Amniotic epithelial cell (primary cell): ENCODE measurements around the gene CYP20A1.
"Not testable (repeated sequence)": the region's sequence is repeated elsewhere in the genome, so short reads cannot be mapped to it uniquely, and the experiment has no call there.

Experiments
- DNase-seq: peaks from one replicate; pipeline ENCODE4 v3.0.0-alpha.2; 2010; ENCODE audit warnings: low read depth

The CYP20A1 gene, protein sequence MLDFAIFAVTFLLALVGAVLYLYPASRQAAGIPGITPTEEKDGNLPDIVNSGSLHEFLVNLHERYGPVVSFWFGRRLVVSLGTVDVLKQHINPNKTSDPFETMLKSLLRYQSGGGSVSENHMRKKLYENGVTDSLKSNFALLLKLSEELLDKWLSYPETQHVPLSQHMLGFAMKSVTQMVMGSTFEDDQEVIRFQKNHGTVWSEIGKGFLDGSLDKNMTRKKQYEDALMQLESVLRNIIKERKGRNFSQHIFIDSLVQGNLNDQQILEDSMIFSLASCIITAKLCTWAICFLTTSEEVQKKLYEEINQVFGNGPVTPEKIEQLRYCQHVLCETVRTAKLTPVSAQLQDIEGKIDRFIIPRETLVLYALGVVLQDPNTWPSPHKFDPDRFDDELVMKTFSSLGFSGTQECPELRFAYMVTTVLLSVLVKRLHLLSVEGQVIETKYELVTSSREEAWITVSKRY

DNA sequence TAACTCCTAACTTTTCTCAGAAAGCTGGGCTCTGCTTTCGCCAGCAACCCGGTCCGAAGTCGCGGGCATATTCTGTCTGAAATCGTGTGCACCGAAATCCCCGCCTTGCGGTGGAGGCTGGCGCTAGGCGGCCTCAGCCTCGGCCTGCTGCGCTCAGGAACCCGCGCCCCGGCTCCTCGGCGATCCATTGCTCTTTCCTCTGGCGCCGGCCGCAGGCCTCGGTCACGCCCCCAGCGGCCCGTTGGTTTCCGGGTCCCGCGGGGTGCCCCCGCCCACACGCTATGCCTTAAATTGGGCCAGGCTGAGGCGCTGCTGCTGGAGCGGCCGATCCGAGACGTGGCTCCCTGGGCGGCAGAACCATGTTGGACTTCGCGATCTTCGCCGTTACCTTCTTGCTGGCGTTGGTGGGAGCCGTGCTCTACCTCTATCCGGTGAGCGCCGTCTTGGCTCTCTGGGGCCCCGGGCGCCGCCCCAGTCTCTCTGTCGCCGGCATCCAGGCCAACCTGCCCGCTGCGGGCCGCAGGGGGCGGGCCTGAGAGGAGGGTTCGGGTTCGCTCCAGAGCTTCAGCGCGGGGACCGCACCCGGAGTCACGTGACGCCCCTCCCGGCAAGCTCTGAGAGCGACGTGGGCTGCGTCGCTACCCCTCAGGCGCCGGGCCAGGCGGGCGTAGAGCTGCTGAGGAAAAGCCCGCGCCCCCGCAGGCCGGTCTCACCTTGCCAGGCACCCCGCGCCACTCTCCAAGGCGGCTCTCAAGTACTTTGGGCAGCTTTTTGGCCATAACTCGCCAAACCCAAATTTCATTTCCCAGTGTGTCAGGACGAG is at the start of gene CYP20A1:
Gene CYP20A1 (plus strand): TSS at position 315 of the 823 bp plus-strand sequence. CDS start 45 bp downstream, at position 360.
- peak; percentile 95 for DNase-seq

DNA sequence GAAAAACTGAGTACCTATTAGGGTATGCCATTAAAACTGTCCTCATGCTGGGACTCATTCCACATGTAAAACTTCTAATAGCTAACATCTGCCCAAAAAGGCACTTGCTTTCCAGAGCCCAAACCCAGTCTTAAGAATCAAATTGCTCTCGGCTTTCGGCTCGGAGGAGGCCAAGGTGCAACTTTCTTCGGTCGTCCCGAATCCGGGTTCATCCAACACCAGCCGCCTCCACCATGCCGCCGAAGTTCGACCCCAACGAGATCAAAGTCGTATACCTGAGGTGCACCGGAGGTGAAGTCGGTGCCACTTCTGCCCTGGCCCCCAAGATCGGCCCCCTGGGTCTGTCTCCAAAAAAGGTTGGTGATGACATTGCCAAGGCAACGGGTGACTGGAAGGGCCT is 48.3 kb upstream of the CYP20A1 start:
- DNase-seq = not testable (repeated sequence)

DNA sequence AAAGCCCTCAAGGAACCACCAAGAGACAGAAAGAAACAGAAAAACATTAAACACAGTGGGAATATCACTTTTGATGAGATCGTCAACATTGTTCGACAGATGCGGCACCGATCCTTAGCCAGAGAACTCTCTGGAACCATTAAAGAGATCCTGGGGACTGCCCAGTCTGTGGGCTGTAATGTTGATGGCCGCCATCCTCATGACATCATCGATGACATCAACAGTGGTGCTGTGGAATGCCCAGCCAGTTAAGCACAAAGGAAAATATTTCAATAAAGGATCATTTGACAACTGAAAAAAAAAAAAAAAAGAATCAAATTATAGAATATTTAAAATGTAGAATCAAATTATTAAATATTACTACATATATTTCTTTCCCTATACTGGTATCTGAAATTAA is 47.8 kb upstream of the CYP20A1 start:
- not testable (repeated sequence) for DNase-seq

DNA sequence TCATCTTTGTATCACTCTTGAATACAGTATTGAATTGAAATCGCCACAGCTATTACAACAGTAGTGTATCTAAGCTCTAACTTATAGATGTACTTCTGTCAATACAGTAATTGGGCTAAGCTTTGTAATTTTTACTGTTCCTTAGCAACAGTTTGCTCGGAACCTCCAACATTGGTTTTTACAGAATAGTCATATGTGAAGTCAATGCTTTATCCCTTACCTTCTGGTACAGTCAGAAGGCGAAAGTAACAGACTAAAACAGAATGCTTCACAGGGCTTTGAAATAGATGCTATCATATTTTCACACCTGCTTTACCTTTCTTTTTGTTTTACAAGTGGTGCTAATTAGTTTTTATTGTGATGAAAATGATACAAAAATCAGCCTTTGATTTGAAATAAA is 46.9 kb upstream of the CYP20A1 start:
- DNase-seq = no peak

DNA sequence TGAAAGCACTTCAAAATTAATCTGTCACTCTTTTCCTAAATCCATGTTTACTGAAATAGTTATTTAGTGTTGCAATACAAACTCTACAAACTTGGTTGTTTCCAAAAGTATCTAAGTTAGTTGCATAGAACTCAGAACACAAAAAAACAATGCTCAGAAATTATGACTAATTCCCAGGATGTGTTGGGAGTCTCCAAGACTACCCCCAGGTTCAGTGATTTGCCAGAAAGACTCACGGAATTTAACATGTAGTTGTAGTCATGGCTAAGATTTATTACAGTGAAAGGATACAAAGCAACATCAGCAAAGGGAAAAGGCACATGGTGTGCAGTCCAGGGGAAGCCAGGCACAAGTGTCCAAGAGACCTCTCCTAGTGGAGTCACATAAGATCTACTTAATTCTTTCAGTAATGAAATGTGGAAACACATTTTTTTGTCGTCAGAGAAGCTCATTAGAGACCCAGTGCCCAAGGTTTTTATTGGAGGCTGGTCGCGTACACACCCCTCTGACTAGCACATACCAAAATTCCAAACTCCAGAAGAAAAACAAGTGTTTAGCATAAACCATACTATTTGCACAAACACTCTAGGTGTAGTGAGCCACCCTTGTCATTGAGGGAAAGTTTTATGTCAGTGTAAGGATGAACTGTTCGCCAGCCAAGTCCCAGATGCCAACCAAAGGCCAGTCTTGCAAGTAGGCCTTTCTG is 43.3 kb upstream of the CYP20A1 start:
- peak; percentile 61 for DNase-seq

DNA sequence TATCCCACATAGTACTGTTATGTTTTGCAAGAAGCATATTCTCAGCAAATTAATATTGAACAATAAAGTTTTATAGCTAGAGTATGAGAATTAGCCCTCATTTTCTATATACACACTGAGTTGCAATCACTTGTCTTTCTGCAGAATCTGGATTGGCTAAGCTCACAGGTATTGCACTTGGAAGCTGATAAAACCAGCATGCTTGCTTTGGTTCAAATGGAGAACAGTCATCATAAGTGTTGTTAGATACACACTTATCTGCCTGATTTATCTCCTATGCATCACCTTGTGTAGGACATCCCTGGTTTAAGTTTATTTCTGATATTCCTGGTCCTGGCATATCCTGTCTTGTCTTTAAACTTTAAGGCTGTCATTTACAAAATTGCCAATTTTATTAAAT is 38.0 kb upstream of the CYP20A1 start:
- DNase-seq = no peak

DNA sequence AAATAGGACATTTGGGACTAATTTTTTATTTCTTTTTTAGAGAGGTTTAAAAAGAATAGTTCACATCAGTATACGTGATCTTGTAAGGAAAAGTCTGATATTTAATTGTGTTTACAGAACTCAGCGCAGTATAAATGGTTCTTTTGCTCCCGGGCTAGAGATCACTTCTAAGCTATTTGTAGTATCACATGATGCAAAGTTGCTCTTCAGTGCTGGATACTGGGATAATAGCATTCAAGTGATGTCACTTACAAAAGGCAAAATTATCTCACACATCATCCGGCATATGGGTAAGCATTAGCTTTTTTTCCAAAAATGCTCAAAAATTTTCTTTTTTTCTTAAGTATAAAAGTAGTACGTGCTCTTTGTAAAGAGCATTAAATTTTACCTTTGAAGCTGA is 37.4 kb upstream of the CYP20A1 start:
- no peak for DNase-seq

DNA sequence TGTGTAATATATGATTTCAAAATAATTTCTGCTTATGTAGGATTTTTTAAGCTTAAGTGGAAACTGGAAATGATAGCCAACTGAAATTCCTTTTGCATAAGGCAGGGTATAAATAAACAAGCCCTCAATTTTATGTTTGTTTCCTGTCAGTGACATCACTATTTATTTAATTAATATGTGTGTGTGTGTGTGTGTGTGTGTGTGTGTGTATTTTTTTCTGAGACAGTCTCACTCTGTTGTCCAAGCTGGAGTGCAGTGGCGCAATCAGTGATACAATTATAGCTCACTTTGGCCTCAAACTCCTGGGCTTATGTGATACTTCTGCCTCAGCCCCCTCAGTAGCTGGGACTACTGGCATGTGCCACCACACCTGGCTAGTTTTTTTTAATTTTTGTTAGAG is 29.3 kb upstream of the CYP20A1 start:
- peak; percentile 48 for DNase-seq

DNA sequence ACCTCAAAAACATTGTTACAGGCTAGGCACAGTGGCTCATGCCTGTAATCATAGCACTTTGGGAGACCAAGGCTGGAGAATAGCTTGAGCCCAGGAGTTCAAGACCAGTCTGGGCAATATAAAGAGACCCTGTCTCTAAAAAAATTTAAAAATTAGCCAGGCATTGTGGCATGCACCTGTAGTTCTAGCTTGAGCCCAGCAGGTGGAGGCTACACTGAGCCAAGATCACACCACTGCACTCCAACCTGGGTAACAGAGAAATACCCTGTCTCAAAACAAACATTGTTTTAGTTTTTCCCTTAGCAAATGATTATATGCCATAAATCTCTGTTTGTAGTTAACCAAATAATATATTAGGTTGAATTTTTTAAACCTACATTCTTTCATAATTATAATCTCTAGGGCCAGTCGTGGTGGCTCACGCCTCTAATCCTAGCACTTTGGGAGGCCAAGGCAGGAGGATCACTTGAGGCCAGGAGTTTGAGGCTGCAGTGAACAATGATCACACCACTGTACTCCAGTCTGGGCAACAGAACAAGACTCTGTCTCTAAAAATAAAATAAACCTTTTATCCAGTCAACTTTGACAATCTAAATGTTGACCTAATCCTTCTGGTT is 13.3 kb upstream of the CYP20A1 start:
- peak; percentile 22 for DNase-seq

DNA sequence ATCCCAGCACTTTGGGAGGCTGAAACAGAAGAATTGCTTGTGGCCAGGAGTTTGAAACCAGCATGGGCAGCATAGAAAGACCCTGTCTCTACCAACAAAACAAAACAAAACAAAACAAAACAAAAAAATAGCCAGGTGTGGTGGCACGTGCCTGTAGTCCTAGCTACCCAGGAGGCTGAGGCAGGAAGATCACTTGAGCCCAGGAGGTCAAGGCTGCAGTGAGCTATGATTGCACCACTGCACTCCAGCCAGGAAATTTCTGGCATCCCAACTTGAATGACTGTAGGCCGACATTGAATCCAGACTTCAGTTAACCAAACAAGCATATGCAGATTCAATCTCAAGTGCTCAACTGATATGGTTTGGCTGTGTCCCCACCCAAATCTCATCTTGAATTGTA is 9.1 kb upstream of the CYP20A1 start:
- DNase-seq = not testable (repeated sequence)

DNA sequence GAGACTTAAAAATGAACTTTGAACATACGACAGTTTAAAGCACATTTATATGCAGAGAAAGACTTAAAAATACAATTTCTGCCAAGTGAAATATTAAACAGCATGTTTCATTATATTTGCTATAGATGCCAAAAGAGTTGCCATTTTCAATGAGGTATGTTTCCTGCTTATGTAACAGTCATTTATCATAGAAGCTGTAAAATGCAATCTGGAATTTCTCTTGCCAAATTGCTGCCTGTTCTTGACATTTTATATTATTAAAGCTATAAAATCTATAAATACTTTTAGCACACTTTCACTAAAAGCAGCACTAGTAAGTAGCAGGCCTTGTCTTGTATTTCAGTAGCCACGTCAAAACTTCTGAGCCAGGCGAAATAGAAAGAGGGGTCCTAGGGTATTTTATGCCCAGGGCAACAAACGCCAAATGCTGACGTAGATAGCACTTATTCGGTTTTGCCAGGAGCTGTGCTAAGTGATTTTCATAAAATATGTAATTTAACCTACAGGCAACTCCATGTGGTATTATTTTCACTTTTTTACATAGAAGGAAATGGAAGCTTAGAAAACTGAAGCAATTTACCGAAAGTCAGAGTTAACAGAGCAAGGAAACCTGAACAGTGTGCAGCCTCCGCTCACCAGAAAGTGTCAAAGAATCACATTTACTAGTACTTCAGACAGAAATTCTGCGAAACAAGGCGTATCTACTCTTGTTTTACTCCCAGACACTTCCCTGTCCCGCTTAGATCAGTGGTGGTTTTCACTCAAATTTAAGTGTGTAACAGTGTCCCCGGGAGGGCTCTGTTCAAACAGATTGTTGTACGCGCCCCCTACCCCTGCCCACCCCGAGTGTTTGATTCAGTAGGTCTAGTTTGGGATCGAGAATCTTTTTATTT is 1.2 kb upstream of the CYP20A1 start:
- no peak for DNase-seq

DNA sequence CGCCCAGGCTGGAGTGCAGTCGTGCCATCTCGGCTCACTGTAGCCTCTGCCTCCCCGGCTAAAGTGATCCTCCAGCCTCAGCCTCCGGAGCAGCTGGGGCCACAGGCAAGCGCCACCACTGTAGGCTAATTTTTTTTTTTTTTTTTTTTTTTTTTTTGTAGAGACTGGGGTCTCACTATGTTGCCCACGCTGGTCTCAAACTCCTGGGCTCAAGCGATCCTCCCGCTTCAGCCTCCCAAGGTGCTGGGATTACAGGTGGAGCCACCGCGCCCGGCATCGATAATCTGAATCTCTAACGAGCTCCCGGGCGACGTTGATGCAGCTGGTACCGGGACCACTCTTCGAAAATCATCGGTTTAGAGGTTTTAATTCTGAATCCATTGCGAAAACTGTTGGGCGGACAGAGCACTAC is 520 bp upstream of the CYP20A1 start:
- DNase-seq = no peak

DNA sequence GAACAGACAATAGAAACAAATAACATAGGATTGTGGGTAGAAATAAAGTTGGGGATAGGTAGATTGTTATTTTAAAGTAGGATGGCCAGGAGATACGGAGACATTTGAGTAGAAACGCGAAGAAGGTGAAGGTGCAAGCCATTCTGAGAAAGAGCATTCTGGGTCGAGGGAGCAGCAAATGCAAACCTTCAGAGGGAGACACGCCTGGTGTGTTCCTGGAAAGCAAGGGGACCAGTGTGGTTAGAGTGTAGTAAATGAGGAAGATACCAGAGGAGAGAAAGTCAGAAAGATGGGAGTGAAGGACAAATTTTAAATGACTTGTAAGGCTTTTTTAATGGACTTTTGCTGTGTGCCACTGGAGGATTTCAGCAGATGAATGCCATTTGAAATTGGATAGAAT is 1.7 kb downstream of the CYP20A1 start:
- no peak for DNase-seq

DNA sequence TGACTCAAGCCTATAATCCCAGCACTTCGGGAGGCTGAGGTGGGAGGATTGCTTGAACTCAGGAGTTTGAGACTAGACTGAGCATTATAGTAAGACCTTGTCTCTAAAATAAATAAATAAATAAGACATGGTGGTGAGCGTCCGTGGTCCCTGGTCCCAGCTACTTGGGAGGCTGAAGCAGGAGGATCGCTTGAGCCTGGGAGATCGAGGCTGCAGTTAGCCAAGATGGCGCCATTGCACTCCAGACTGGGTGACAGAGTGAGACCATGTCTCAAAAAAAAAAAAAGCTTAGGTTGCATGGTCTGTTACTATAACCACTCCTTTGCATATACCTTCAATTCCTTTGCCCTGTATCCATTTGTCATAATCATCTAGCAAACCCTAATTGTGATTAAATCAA is 3.7 kb downstream of the CYP20A1 start:
- DNase-seq = no peak

DNA sequence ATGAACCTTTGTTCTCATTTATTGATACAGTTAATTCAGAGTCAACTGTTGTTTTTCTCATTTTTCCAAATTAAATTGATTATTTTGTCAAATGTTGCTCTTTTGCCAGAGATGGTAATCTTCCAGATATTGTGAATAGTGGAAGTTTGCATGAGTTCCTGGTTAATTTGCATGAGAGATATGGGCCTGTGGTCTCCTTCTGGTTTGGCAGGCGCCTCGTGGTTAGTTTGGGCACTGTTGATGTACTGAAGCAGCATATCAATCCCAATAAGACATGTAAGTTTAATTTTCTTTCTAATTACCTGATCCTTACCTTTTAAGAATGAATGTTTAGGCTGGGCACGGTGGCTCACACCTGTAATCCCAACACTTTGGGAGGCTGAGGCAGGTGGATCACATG is 7.8 kb downstream of the CYP20A1 start:
- no peak for DNase-seq

DNA sequence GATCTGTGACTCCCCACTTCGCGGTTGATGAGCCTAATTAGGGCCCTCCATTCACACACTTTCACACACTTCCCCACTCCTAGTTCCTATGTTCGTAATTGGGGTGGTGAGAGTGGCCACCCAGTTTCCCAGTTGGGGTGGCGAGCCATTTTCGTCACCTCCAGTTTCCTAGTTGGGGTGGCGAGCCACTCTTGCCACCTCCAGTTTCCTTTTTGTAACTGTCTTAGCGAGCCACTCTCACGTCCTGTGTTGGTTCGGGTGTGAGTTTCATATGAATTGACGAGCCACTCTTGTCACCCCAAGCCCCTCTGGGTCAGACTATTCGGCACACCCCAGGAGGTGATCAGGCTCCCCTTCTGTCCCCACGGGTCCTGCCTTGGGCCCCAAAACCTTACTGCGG is 14.0 kb downstream of the CYP20A1 start:
- no peak for DNase-seq

DNA sequence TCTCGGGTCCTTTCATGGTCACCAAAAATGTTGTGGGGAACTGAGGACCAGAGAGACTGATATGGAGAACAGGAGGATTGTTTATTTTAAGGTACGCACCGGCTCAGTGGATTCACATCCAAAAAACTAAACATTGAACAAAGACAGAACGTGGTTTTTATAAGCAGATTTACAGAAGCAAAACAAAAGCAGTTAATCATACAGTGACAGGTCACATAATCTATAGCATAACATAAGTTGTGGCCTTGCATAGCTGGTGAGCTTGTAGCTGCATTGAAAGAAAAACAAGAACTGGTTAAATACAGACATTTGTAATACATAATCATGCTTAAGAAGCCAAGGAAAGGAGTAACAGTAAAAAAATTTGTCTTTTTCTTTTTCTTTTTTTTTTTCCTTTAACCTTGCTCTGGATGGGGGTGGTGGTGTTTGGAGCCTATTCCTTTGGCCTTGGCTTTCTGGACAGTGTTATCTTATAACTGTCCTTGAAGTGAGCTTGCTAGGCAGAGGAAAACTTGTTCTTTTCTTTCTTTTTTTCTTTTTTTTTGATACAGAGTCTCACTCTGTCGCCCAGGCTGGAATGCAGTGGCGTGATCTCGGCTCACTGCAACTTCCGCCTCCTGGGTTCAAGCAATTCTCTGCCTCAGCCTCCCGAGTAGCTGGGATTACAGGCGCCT is 14.7 kb downstream of the CYP20A1 start:
- DNase-seq = peak; percentile 38

DNA sequence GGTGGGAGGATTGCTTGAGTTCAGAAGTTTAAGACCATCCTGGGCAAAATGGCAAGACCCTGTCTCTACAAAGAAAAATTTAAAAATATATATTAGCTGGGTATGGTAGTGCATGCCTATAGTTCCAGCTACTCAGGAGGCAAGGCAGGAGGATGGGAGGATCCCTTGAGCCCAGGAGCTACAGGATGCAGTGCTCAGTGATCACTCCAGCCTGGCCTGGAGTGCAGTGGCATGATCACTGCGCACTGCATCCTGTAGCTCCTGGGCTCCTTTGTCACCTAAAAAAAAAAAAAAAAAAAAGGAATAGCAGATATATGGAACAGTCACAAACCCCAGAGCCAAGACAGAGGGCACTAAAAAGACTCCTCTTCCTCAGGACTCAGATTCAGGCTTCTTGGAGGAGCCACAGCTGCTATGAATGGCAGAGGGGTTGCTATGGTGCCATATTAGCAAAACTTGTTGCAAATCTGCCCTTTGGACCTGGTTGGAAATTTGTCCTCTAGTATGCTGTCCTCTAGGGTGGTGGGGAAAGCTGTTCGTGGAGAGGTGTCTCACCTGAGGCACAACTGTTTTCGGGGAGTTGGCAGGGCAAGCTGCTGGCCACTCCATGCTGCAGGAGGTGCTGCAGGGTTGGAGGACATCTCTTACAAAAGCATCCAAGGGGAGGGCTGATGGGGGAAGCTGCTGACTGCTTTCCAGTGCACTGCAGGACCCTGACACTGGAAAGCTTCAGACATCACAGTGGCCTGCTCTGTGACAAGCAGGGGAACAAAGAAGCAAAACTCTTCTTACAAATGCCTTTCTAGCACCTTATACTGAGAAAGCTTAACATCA is 22.7 kb downstream of the CYP20A1 start:
- no peak for DNase-seq

DNA sequence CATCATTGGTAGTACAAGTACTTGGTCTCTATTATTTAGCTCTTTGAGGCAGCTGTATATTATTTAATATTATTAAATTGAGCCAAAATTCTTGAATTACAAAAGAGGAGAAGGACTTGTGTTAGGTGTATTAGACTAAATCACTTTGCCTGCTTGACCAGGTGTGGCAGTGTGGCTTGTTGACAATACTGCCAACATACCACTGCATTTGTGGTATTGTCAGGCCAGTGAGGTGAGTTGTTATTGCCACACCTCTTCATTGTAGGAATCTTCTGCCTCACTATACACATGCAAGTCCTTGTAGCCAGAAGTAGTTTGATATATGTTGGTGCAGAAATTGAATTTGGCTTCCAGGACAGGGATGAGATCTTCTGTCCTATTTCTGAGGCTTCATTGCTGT is 40.5 kb downstream of the CYP20A1 start:
- no peak for DNase-seq
